Femur (tissue), 1 donor: Measurements from ENCODE around the gene DRC7.

ENCODE experiments used
- DNase-seq: peaks from one replicate; pipeline ENCODE4 v3.0.0-alpha.2; 2017

The DRC7 gene

GRCh38 chr16:57694725-57695679 lies at the start of gene DRC7:
Gene DRC7 (plus strand): TSS chr16:57694806. CDS start chr16:57697950, 3,144 bp downstream.
- DNase-seq: peak; percentile 41

- no peak for DNase-seq
These were observed 49.4 kb upstream of the DRC7 start for GRCh38 chr16:57645169-57645568.

GRCh38 chr16:57645691-57646387 lies 48.8 kb upstream of the DRC7 start:
- peak; percentile 73 for DNase-seq

- no peak for DNase-seq
These were observed 48.1 kb upstream of the DRC7 start for GRCh38 chr16:57646388-57647039.

- no peak for DNase-seq
These were observed 47.3 kb upstream of the DRC7 start for GRCh38 chr16:57647136-57647875.

- DNase-seq: no peak
These were observed 46.5 kb upstream of the DRC7 start for GRCh38 chr16:57648125-57648524.

GRCh38 chr16:57648581-57649442 lies 45.8 kb upstream of the DRC7 start:
- peak; percentile 87 for DNase-seq

- DNase-seq: no peak
These were observed 45.2 kb upstream of the DRC7 start for GRCh38 chr16:57649443-57649751.

- no peak for DNase-seq
These were observed 44.8 kb upstream of the DRC7 start for GRCh38 chr16:57649846-57650245.

GRCh38 chr16:57651344-57652333 lies 43.0 kb upstream of the DRC7 start:
- DNase-seq: no peak

- no peak for DNase-seq
These were observed 41.7 kb upstream of the DRC7 start for GRCh38 chr16:57652695-57653471.

GRCh38 chr16:57653936-57654335 lies 40.7 kb upstream of the DRC7 start:
- peak; percentile 62 for DNase-seq

- no peak for DNase-seq
These were observed 38.2 kb upstream of the DRC7 start for GRCh38 chr16:57656342-57656955.

- no peak for DNase-seq
These were observed 37.4 kb upstream of the DRC7 start for GRCh38 chr16:57657228-57657627.

- DNase-seq: no peak
These were observed 36.3 kb upstream of the DRC7 start for GRCh38 chr16:57658130-57658877.

- no peak for DNase-seq
These were observed 35.5 kb upstream of the DRC7 start for GRCh38 chr16:57658878-57659674.

- DNase-seq: no peak
These were observed 33.7 kb upstream of the DRC7 start for GRCh38 chr16:57660715-57661463.
